MM.1S (cell line): ENCODE data around the gene VPS25.

ENCODE experiments used
- DNase-seq: peaks from one replicate; pipeline ENCODE4 v3.0.0-alpha.2; 2015
- H2AFZ ChIP-seq: fragments of 300-600 bp; sonication (generic); 2 replicates; pipeline ENCODE4 v1.6.0; 2016; ENCODE audit warnings: antibody characterized with exemption, low read length
- H3F3A ChIP-seq: fragments of 300-600 bp; sonication (generic); 2 replicates; pipeline ENCODE4 v1.6.1; 2016; ENCODE audit warnings: mild to moderate bottlenecking, antibody characterized with exemption, low read length, moderate library complexity, mixed read lengths; ENCODE audit not compliant: insufficient read depth
- H3K27ac ChIP-seq: fragments of 300-600 bp; sonication (generic); 2 replicates; pipeline ENCODE4 v1.5.1; 2016; ENCODE audit warnings: mild to moderate bottlenecking, low read length
- H3K27me3 ChIP-seq: fragments of 300-600 bp; sonication (generic); replicated peaks from 2 replicates; pipeline ENCODE4 v1.6.0; 2016; ENCODE audit warnings: low read length; ENCODE audit not compliant: insufficient read depth
- H3K36me3 ChIP-seq: fragments of 300-600 bp; sonication (generic); replicated peaks from 2 replicates; pipeline ENCODE4 v1.6.1; 2016; ENCODE audit warnings: mild to moderate bottlenecking, low read length, mixed read lengths; ENCODE audit not compliant: insufficient read depth
- H3K4me1 ChIP-seq: fragments of 300-600 bp; sonication (generic); 2 replicates; pipeline ENCODE4 v1.6.1; 2016; ENCODE audit warnings: low read length, mixed read lengths
- H3K4me2 ChIP-seq: fragments of 300-600 bp; sonication (generic); 2 replicates; pipeline ENCODE4 v1.6.0; 2016; ENCODE audit warnings: low read depth, low read length
- H3K4me3 ChIP-seq: fragments of 300-600 bp; sonication (generic); 2 replicates; pipeline ENCODE4 v1.5.1; 2016; ENCODE audit warnings: low read length, mixed read lengths
- H3K79me2 ChIP-seq: fragments of 300-600 bp; sonication (generic); 2 replicates; pipeline ENCODE4 v1.6.1; 2016; ENCODE audit warnings: mixed run types, low read length, mixed read lengths
- H3K9ac ChIP-seq: fragments of 300-600 bp; sonication (generic); 2 replicates; pipeline ENCODE4 v1.6.1; 2016; ENCODE audit warnings: low read length, mixed read lengths
- H3K9me2 ChIP-seq: fragments of 300-600 bp; sonication (generic); replicated peaks from 2 replicates; pipeline ENCODE4 v1.6.1; 2016; ENCODE audit warnings: mild to moderate bottlenecking, low read length, mixed read lengths; ENCODE audit not compliant: insufficient read depth
- H3K9me3 ChIP-seq: fragments of 300-600 bp; sonication (generic); replicated peaks from 2 replicates; pipeline ENCODE4 v1.6.1; 2016; ENCODE audit warnings: mild to moderate bottlenecking, low read length, mixed read lengths; ENCODE audit not compliant: insufficient read depth
- H4K20me1 ChIP-seq: fragments of 300-600 bp; sonication (generic); 2 replicates; pipeline ENCODE4 v1.6.1; 2016; ENCODE audit warnings: mild to moderate bottlenecking, low read length, moderate library complexity, mixed read lengths; ENCODE audit not compliant: insufficient read depth
- EZH2 ChIP-seq: fragments of 300-600 bp; sonication (generic); optimal IDR thresholded peaks from 2 replicates; pipeline ENCODE3; 2017; ENCODE audit warnings: low read depth, mild to moderate bottlenecking, antibody characterized with exemption, low read length, mixed read lengths
- EZH2phosphoT487 ChIP-seq: fragments of 300-600 bp; sonication (generic); IDR thresholded peaks from 2 replicates; pipeline ENCODE4 v1.6.1; 2018; ENCODE audit warnings: antibody characterized with exemption, low read length
- TF ChIP-seq, protein P1 (sequence below): fragments of 300-600 bp; sonication (generic); IDR thresholded peaks from 2 replicates; pipeline ENCODE4 v1.5.1; 2016; ENCODE audit warnings: antibody characterized with exemption, low read length, mixed read lengths

Gene VPS25

DNA sequence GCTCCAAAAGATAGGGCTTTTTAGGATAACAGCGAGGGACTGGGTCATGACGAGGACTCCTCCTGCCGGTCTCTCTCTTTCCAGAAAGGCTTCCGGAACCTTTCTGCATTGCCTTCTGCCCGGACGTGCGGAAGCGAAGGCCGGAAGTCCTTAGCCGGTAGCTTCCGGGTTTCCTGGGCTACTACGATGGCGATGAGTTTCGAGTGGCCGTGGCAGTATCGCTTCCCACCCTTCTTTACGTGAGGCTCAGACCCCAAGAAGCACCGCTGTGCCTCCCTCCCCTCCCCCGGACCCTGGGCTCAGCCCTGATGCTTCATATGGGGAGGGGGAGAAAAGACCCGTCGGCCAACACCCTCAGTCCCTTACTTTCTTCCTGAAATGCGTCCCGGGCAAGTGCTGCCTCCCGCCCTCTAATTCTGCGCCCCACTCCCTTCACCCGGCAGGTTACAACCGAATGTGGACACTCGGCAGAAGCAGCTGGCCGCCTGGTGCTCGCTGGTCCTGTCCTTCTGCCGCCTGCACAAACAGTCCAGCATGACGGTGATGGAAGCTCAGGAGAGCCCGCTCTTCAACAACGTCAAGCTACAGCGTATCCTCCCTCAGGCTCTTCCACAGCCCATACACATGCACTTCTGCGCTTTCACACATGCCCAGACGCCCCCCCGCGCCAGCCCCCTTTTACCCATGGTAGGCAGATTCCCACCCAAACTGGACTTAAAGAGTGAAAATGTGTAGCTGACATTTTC, at the start of gene VPS25:
Gene VPS25 (plus strand): TSS at position 160 of the 746 bp plus-strand sequence. CDS start 27 bp downstream, at position 187.
- Histone ChIP-seq H3K27ac (peak within 1 kb of the TSS; percentile 8; the same call in 1 of the 2 replicates), H3K4me1 (peaks cover 21% of the 10 kb centered on the region), H3K4me3 (peak within 1 kb of the TSS; percentile 87), H3F3A (no peaks in the 10 kb centered on the region), H4K20me1 (no peaks in the 10 kb centered on the region), H3K9me3 (no peaks in the 10 kb centered on the region), H3K27me3 (no peaks in the 10 kb centered on the region), H3K9me2 (no peaks in the 10 kb centered on the region), H3K4me2 (peak within 1 kb of the TSS; percentile 88), H3K9ac (peak within 1 kb of the TSS; percentile 86), H2AFZ (peak within 1 kb of the TSS; percentile 99), H3K79me2 (peaks cover 16% of the 10 kb centered on the region), H3K36me3 (no peaks in the 10 kb centered on the region)
- peak; percentile 85 for DNase-seq
- TF ChIP-seq EZH2phosphoT487 (no peak), EZH2 (no peak)
- TF ChIP-seq, protein P1, sequence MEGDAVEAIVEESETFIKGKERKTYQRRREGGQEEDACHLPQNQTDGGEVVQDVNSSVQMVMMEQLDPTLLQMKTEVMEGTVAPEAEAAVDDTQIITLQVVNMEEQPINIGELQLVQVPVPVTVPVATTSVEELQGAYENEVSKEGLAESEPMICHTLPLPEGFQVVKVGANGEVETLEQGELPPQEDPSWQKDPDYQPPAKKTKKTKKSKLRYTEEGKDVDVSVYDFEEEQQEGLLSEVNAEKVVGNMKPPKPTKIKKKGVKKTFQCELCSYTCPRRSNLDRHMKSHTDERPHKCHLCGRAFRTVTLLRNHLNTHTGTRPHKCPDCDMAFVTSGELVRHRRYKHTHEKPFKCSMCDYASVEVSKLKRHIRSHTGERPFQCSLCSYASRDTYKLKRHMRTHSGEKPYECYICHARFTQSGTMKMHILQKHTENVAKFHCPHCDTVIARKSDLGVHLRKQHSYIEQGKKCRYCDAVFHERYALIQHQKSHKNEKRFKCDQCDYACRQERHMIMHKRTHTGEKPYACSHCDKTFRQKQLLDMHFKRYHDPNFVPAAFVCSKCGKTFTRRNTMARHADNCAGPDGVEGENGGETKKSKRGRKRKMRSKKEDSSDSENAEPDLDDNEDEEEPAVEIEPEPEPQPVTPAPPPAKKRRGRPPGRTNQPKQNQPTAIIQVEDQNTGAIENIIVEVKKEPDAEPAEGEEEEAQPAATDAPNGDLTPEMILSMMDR = no peak

DNA sequence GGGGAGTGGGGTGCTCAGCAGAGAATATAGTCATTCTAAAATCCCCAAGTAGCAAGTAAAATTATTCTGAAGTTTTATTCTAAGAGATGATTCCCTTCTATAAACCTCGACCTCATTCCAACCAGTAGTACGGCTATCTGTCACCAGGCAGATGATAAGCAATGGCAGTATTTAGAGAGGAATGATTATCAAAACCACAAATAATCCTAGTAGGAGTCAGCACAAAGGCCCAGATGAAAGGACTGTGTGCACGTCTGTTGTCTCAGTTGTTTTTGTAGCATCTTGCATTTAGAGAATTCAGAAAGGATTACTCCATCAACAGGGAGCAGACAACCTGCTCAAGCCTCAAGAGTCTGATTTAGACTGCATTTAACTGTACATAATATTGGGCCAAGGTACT, 49.6 kb upstream of the VPS25 start:
- no peak overlapping the region for H3K9ac ChIP-seq
- no peak overlapping the region for H3K4me3 ChIP-seq
- DNase-seq = no peak
- H3K4me1 ChIP-seq = no peaks in the 10 kb centered on the region
- no peaks in the 10 kb centered on the region for H3K9me2 ChIP-seq
- no peak overlapping the region for H2AFZ ChIP-seq
- H3K9me3 ChIP-seq = no peaks in the 10 kb centered on the region
- H3F3A ChIP-seq = peaks cover 5% of the 10 kb centered on the region; the same call in 1 of the 2 replicates
- peaks cover 12% of the 10 kb centered on the region for H3K36me3 ChIP-seq
- TF ChIP-seq EZH2 (no peak), EZH2phosphoT487 (no peak)
- TF ChIP-seq, protein P1 = no peak
- H3K27ac ChIP-seq = no peak overlapping the region
- no peaks in the 10 kb centered on the region for H4K20me1 ChIP-seq
- H3K79me2 ChIP-seq = no peaks in the 10 kb centered on the region
- H3K4me2 ChIP-seq = no peak overlapping the region
- H3K27me3 ChIP-seq = no peaks in the 10 kb centered on the region

DNA sequence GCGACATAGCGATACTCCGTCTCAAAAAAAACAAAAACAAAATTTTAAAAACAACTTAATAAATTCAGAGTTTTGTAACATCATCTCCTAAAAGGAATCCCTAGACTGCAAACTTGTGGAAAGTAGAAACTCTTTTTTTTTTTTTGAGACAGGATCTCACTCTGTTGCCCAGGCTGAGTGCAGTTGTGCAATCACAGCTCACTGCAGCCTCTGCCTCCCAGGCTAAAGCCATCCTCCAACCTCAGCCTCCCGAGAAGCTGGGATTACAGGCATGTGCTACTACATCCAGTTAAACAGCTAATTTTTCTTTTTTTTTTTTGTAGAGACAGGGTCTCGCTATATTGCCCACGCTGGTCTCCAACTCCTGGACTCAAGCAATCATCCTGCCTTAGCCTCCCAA, 48.1 kb upstream of the VPS25 start:
- Histone ChIP-seq H3K4me3 (no peak overlapping the region), H3K9me2 (no peaks in the 10 kb centered on the region), H2AFZ (no peak overlapping the region), H3K27me3 (no peaks in the 10 kb centered on the region), H3K4me1 (no peaks in the 10 kb centered on the region), H3K9me3 (no peaks in the 10 kb centered on the region), H3K36me3 (peaks cover 10% of the 10 kb centered on the region), H4K20me1 (no peaks in the 10 kb centered on the region), H3K79me2 (no peaks in the 10 kb centered on the region), H3K4me2 (no peak overlapping the region), H3K9ac (no peak overlapping the region), H3F3A (peaks cover 5% of the 10 kb centered on the region; the same call in 1 of the 2 replicates), H3K27ac (no peak overlapping the region)
- TF ChIP-seq, protein P1 = no peak
- TF ChIP-seq EZH2 (no peak), EZH2phosphoT487 (no peak)
- DNase-seq = no peak
